HL-60/S4 (cell line): ENCODE data around the gene KRT5.
"Not testable (repeated sequence)": the region's sequence is repeated elsewhere in the genome, so short reads cannot be mapped to it uniquely, and the experiment has no call there.

Source experiments
- in situ Hi-C: fragments of 300-500 bp; cut with MboI; formaldehyde crosslinking; loops from 2 replicates; pipeline ENCODE4 v1.14.3; 2022; ENCODE audit warnings: low sequenced_read_pairs

KRT5 gene

GRCh38 chr12:52498946-52499345 is 21.2 kb downstream of the KRT5 start:
- in situ Hi-C loops, result no loop called here

GRCh38 chr12:52497975-52498374 is 22.2 kb downstream of the KRT5 start:
- in situ Hi-C loops, result no loop called here

- in situ Hi-C loops, result no loop called here
Measured at GRCh38 chr12:52496590-52497071, 23.6 kb downstream of the KRT5 start.

GRCh38 chr12:52496054-52496453 is 24.1 kb downstream of the KRT5 start:
- in situ Hi-C loops, result no loop called here

- in situ Hi-C loops, result no loop called here
Measured at GRCh38 chr12:52495389-52495788, 24.8 kb downstream of the KRT5 start.

- in situ Hi-C loops, result no loop called here
Measured at GRCh38 chr12:52494518-52494917, 25.7 kb downstream of the KRT5 start.

- in situ Hi-C loops, result no loop called here
Measured at GRCh38 chr12:52494100-52494499, 26.1 kb downstream of the KRT5 start.

- in situ Hi-C loops, result no loop called here
Measured at GRCh38 chr12:52493172-52493571, 27.0 kb downstream of the KRT5 start, which contains the start of gene KRT6A. Gene KRT6A (minus strand): TSS chr12:52493257. CDS start chr12:52493188, 69 bp downstream.

GRCh38 chr12:52492405-52492804 is 27.8 kb downstream of the KRT5 start:
- in situ Hi-C loops, result not testable (repeated sequence)

- in situ Hi-C loops, result not testable (repeated sequence)
Measured at GRCh38 chr12:52491495-52491894, 28.7 kb downstream of the KRT5 start.

GRCh38 chr12:52488736-52489135 is 31.5 kb downstream of the KRT5 start:
- in situ Hi-C loops, result no loop called here

GRCh38 chr12:52487744-52488443 is 32.3 kb downstream of the KRT5 start:
- in situ Hi-C loops, result not testable (repeated sequence)

GRCh38 chr12:52487211-52487610 is 33.0 kb downstream of the KRT5 start:
- in situ Hi-C loops, result no loop called here

GRCh38 chr12:52486166-52487105 is 33.8 kb downstream of the KRT5 start:
- in situ Hi-C loops, result no loop called here

GRCh38 chr12:52480073-52480472 is 40.1 kb downstream of the KRT5 start:
- in situ Hi-C loops, result no loop called here

GRCh38 chr12:52477651-52478050 is 42.5 kb downstream of the KRT5 start:
- in situ Hi-C loops, result no loop called here

GRCh38 chr12:52474212-52474611 is 46.0 kb downstream of the KRT5 start:
- in situ Hi-C loops, result no loop called here

GRCh38 chr12:52473768-52474167 is 46.4 kb downstream of the KRT5 start, which contains the start of gene KRT6C:
Gene KRT6C (minus strand): TSS chr12:52473805. CDS start chr12:52473737, 68 bp downstream.
- in situ Hi-C loops, result no loop called here

GRCh38 chr12:52469853-52470252 is 50.3 kb downstream of the KRT5 start:
- in situ Hi-C loops, result no loop called here

- in situ Hi-C loops, result no loop called here
Measured at GRCh38 chr12:52464897-52465296, 55.3 kb downstream of the KRT5 start.
